Endodermal cell (in vitro differentiated cells): ENCODE data around the gene GPC6. TPM values are rescaled to one million over a fixed set of nuclear protein-coding genes. Genes with fewer than 3 reads are reported as not detected.

Source experiments
- DNase-seq: peaks from one replicate; pipeline ENCODE4 v3.0.0-alpha.2; 2017
- H3K27ac ChIP-seq: 2 replicates; pipeline ENCODE4 v1.5.1; 2013; ENCODE audit warnings: mild to moderate bottlenecking, low read depth, low read length, moderate library complexity
- H3K27me3 ChIP-seq: 2 replicates; pipeline ENCODE4 v1.6.1; 2013; ENCODE audit warnings: mild to moderate bottlenecking, low read length, moderate library complexity; ENCODE audit not compliant: insufficient read depth, control insufficient read depth, poor library complexity, severe bottlenecking
- H3K36me3 ChIP-seq: 2 replicates; pipeline ENCODE4 v1.7.0; 2013; ENCODE audit warnings: mild to moderate bottlenecking, low read length, moderate library complexity; ENCODE audit not compliant: control insufficient read depth, insufficient read depth
- H3K4me1 ChIP-seq: one replicate; pipeline ENCODE4 v1.7.0; 2013; ENCODE audit warnings: low read length; ENCODE audit not compliant: control insufficient read depth, insufficient read depth
- H3K4me3 ChIP-seq: 2 replicates; pipeline ENCODE4 v1.5.1; 2013; ENCODE audit warnings: mild to moderate bottlenecking, low read length, moderate library complexity
- H3K9ac ChIP-seq: 2 replicates; pipeline ENCODE4 v1.6.1; 2013; ENCODE audit warnings: mild to moderate bottlenecking, low read length, moderate library complexity; ENCODE audit not compliant: poor library complexity, severe bottlenecking; ENCODE audit errors: extremely low read depth
- H3K9me3 ChIP-seq: 2 replicates; pipeline ENCODE4 v1.6.1; 2013; ENCODE audit warnings: mild to moderate bottlenecking, low read length, moderate library complexity; ENCODE audit not compliant: control insufficient read depth
- H3K27ac Mint-ChIP-seq: 2 replicates; pipeline ENCODE4 v1.8.0; 2020; ENCODE audit warnings: mixed read lengths
- H3K27me3 Mint-ChIP-seq: 2 replicates; pipeline ENCODE4 v1.8.0; 2021; ENCODE audit warnings: mild to moderate bottlenecking, mixed read lengths; ENCODE audit not compliant: insufficient read depth
- H3K36me3 Mint-ChIP-seq: 2 replicates; pipeline ENCODE4 v1.8.0; 2020; ENCODE audit warnings: low read depth, mixed read lengths
- H3K4me1 Mint-ChIP-seq: 2 replicates; pipeline ENCODE4 v1.8.0; 2020; ENCODE audit warnings: mixed read lengths
- H3K4me3 Mint-ChIP-seq: 2 replicates; pipeline ENCODE4 v1.8.0; 2020; ENCODE audit warnings: mild to moderate bottlenecking, moderate library complexity, mixed read lengths
- H3K9me3 Mint-ChIP-seq: 2 replicates; pipeline ENCODE4 v1.8.0; 2020; ENCODE audit warnings: mild to moderate bottlenecking, mixed read lengths
- WGBS, 2 experiments: methylation state at CpG; one replicate each; pipeline versions ENCODE4 v1.1.5 to v1.1.7; 2013; ENCODE audit warnings: missing lambda C conversion rate in 2 of 2, mixed read lengths in 1 of 2; ENCODE audit not compliant: insufficient coverage in 1 of 2, insufficient read length in 1 of 2; 5-methylcytosine and 5-hydroxymethylcytosine counted together
- total RNA-seq, 2 donors: library from RNA; stranded (reverse); fragmentation: NEBNext Ultra II Directional in 1 of 2; extraction: Animal tissue kit (Norgen Biotek cat#: 25700) in 1 of 2; gene quantifications; 2 replicates in 1 of 2; 3 replicates in 1 of 2; pipeline ENCODE4 v1.2.1, GENCODE V29; 2021
- TF ChIP-seq, protein P1 (sequence below): fragments of 200-600 bp; sonication (generic); conservative IDR thresholded peaks from 2 replicates; pipeline ENCODE4 v1.5.0; 2021; ENCODE audit warnings: antibody characterized with exemption, mild to moderate bottlenecking

Gene GPC6
- total RNA-seq, 2 donors from 2014 or later: 69.6 to 80.4 TPM

DNA sequence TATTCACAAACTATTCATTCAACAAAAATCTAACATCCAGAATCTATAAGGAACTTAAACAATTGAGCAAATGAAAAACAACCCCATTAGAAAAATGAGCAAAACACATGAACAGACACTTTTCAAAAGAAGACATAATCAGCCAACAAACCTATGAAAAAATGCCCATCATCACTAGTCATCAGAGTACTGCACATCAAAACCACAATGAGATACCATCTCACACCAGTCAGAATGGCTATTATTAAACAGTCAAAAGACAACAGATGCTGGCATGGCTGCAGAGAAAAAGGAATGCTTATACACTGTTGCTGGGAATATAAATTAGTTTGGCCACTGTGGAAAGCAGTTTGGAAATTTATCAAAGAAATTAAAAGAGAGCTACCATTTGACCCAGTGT lies 487.6 kb downstream of the GPC6 start:
- peaks cover 18% of the 10 kb centered on the region for H3K9me3 ChIP-seq
- H3K4me3 ChIP-seq: no peak overlapping the region
- H3K9me3 Mint-ChIP-seq: peaks cover 25% of the 10 kb centered on the region
- DNase-seq: no peak
- H3K27me3 ChIP-seq: no peaks in the 10 kb centered on the region
- H3K27ac ChIP-seq: no peak overlapping the region
- no peaks in the 10 kb centered on the region for H3K4me1 Mint-ChIP-seq
- peaks cover 18% of the 10 kb centered on the region for H3K36me3 ChIP-seq
- TF ChIP-seq, protein P1, sequence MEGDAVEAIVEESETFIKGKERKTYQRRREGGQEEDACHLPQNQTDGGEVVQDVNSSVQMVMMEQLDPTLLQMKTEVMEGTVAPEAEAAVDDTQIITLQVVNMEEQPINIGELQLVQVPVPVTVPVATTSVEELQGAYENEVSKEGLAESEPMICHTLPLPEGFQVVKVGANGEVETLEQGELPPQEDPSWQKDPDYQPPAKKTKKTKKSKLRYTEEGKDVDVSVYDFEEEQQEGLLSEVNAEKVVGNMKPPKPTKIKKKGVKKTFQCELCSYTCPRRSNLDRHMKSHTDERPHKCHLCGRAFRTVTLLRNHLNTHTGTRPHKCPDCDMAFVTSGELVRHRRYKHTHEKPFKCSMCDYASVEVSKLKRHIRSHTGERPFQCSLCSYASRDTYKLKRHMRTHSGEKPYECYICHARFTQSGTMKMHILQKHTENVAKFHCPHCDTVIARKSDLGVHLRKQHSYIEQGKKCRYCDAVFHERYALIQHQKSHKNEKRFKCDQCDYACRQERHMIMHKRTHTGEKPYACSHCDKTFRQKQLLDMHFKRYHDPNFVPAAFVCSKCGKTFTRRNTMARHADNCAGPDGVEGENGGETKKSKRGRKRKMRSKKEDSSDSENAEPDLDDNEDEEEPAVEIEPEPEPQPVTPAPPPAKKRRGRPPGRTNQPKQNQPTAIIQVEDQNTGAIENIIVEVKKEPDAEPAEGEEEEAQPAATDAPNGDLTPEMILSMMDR: no peak
- H3K9ac ChIP-seq: no peak overlapping the region
- H3K4me1 ChIP-seq: no peaks in the 10 kb centered on the region
- peaks cover 33% of the 10 kb centered on the region for H3K36me3 Mint-ChIP-seq
- H3K4me3 Mint-ChIP-seq: no peak overlapping the region
- H3K27ac Mint-ChIP-seq: no peak overlapping the region
- H3K27me3 Mint-ChIP-seq: no peaks in the 10 kb centered on the region

DNA sequence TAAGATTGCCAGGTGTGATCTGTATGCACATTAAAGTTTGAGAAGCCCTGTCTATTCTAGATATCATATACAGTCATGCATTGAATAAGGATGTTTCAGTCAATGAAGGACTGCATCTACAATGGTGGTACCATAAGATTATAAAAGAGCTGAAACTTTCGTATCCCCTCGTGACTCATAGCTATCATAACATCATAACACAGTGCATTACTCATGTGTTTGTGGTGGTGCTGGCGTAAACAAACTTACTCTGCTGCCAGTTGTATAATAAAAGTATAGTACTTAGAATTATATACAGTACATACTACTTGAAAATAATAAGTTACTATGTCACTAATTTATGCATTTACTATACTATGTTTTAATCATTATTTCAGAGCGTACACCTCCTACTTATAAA lies 489.3 kb downstream of the GPC6 start:
- Histone ChIP-seq H3K4me3 (no peak overlapping the region), H3K4me1 (no peaks in the 10 kb centered on the region), H3K9me3 (peaks cover 18% of the 10 kb centered on the region), H3K27me3 (no peaks in the 10 kb centered on the region), H3K27ac (no peak overlapping the region), H3K9ac (no peak overlapping the region), H3K36me3 (peaks cover 18% of the 10 kb centered on the region)
- Mint-ChIP-seq H3K4me3 (no peak overlapping the region), H3K4me1 (no peaks in the 10 kb centered on the region), H3K27me3 (no peaks in the 10 kb centered on the region), H3K27ac (no peak overlapping the region), H3K36me3 (peaks cover 32% of the 10 kb centered on the region), H3K9me3 (peaks cover 35% of the 10 kb centered on the region)
- no peak for DNase-seq
- TF ChIP-seq, protein P1: no peak
- 100% methylated on average over 3 of the region's 4 CpGs; no CpG with 5 or more reads in 1 of the 2 experiments for WGBS, 2 experiments

DNA sequence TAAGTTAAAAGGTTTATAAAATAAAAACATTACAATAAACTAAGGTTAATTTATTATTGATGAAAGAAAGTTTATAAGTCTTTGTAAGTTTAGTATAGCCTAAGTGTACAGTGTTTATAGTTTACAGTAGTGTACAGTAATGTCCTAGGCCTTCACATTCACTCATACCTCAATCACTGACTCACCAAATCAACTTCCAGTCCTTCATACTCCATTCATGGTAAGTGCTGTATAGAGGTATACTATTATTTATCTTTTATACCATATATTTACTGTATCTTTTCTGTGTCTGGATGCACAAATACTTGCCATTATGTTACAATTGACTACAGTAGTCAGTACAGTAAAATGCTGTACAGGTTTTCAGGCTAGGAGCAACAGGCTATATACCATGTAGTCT lies 490.0 kb downstream of the GPC6 start:
- H3K36me3 Mint-ChIP-seq: peaks cover 25% of the 10 kb centered on the region
- Histone ChIP-seq H3K36me3 (peaks cover 16% of the 10 kb centered on the region), H3K9ac (no peak overlapping the region), H3K27ac (no peak overlapping the region), H3K4me3 (no peak overlapping the region), H3K4me1 (no peaks in the 10 kb centered on the region), H3K27me3 (no peaks in the 10 kb centered on the region), H3K9me3 (peaks cover 18% of the 10 kb centered on the region)
- H3K27me3 Mint-ChIP-seq: no peaks in the 10 kb centered on the region
- H3K27ac Mint-ChIP-seq: no peak overlapping the region
- no peaks in the 10 kb centered on the region for H3K4me1 Mint-ChIP-seq
- H3K9me3 Mint-ChIP-seq: peaks cover 35% of the 10 kb centered on the region
- TF ChIP-seq, protein P1: no peak
- H3K4me3 Mint-ChIP-seq: no peak overlapping the region
- no peak for DNase-seq
